ENCODE data around the gene PRKAR2A. TPM values are rescaled to one million over a fixed set of nuclear protein-coding genes. Genes with fewer than 3 reads are reported as not detected.
"Not testable (repeated sequence)": the region's sequence is repeated elsewhere in the genome, so short reads cannot be mapped to it uniquely, and the experiment has no call there.

The PRKAR2A gene
- total RNA-seq, 1 donor from 2014 or later: 24.3 TPM

DNA sequence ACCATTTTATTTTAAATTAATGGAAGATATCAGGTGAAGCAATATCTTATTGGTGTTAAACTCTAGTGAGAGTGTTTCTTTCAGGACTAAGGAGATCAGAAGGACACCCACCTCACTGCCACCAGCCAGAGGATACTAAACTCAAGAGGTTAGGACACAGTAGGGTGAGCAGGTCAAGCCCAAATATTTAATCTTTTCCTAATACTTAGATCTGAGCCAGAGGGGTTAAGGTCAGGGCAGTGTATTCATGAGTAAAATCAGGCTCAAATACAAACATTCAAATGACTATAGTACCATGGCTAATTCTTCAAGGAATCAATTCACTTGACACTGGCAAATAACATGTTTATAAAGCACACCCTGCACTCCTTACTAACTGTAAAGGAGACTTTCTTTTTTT is 65.6 kb downstream of the PRKAR2A start:
- no peak for DNase-seq (ENCODE audit: low spot score)

DNA sequence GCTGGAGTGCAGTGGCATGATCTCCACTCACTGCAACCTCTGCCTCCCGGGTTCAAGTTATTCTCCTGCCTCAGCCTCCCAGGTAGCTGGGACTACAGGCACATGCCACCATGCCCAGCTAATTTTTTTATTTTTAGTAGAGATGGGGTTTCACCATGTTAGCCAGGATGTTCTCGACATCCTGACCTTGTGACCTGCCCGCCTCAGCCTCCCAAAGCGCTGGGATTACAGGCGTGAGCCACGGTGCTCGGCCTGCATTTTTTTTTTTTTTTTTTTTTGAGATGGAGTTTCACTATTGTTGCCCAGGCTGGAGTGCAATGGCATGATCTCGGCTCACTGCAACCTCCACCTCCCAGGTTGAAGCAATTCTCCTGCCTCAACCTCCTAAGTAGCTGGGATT is 69.1 kb downstream of the PRKAR2A start:
- not testable (repeated sequence) for DNase-seq (ENCODE audit: low spot score)

DNA sequence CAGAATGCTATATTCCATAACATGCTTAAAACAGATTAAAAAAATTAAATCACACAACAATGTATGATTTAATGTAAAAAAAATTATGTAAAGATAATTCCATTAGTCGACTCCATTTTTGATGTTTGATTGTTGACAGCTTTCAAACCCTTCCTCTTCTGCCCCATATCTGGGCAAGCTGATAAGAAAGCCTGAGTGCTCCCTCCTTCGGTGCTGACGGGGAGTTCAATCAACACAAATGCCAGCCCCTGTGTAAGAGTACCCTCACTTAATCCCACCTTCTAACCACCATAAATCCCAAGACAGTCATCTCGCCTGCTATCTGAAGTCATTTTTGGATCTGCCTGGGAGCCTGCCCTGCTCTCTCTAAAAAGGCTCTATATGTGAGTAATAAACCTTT is 70.8 kb downstream of the PRKAR2A start:
- DNase-seq (ENCODE audit: low spot score): no peak

DNA sequence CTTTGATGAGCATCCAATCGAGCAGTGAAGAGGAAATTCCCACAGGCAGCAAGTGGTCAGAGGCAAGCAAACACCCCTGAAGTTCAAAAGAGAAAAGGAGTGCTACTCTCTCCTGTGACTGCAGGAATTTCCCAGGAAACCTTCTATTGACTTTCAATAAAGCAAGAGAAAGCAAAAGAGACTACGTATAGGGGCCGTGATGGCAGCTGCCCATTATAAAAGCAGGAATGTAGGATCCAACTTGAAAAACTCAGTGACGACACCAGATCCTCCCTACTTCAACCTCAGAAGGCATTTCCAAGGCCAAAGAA is 77.5 kb downstream of the PRKAR2A start:
- no peak for DNase-seq (ENCODE audit: low spot score)

DNA sequence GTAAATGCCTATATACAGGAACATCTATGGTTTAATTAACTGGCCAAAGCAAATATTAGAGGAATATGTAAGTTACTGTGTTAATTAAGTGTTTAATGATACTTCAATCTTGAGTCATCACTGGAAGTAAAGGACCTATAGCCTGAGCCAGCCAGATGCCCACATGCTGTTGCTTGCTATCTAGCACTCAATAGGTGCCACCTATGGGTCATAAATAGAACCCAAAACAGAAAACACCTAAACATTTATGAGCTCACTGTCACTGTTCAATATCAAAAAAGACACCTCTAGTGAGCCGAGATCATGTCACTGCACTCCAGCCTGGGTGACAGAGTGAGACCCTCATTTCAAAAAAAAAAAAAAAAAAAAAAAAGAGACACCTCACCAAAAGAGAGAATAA is 82.3 kb downstream of the PRKAR2A start:
- no peak for DNase-seq (ENCODE audit: low spot score)

DNA sequence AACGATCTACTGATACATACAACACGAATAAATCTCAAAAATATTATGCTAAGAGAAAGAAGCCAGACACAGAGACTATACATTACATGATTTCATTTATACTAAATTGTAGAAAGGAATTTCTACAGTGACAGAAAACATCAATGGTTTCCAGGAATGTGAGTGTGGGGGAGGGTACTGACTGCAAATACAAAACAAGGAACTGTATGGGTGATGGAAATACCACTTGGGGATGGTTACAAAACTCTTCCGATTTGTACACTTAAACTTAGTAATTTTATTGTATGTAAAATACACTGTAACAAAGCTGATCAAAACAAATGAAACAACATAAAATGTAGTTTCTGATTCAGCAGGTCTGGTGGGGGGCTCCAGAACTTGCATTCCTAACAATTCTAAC is 84.9 kb downstream of the PRKAR2A start:
- no peak for DNase-seq (ENCODE audit: low spot score)

DNA sequence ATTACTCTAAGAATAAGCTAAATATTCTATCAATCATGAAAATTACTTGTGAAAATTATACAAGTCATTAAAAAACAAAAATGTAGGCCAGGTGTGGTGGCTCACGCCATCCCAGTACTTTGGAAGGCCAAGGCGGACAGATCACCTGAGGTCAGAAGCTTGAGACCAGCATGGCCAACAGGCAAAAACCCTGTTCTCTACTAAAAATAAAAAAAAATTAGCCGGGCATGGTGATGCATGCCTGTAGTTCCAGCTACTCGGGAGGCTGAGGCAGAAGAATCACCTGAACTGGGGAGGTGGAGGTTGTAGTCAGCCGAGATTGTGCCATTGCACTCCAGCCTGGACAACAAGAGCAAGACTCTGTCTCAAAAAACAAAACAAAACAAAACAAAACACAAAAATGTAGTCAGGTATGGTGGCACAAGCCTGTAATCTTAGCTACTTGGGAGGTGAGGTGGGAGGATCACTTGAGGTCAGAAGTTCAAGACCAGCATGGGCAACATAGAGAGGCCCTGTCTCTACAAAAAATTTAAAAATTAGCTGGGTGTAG is 87.6 kb downstream of the PRKAR2A start:
- DNase-seq (ENCODE audit: low spot score): not testable (repeated sequence)

DNA sequence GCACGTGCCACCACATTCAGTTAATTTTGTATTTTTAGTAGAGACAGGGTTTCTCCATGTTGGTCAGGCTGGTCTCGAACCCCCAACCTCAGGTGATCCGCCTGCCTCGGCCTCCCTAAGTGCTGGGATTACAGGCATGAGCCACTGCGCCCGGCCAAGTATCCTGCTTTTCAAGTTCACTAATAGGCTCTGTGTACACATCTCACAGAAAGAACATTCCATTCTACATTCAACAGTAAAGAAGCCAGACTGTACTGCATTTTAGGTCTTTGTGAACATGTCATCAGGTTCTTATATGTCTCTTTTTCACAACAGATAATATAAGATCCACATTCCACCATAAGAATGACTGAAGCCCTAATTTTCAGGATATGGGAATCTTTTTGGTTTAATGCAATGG is 88.1 kb downstream of the PRKAR2A start:
- DNase-seq (ENCODE audit: low spot score): not testable (repeated sequence)

DNA sequence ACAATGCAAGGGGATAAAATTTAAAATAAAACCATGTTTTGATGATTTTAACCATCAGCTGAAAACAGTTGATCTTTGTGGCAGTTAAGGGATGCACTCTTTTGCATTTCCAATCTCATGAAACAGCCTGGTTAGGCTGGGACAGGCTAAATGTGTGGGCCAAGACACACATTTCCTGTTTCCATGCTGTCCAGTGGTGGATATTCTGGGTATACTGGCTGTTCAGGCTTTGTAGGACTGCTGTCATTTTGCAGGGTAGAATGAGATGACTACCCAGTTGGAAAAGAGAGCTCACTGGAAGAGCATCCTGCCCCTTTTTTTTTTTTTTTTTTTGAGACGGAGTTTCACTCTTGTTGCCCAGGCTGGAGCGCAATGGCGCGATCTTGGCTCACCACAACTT is 88.6 kb downstream of the PRKAR2A start:
- DNase-seq (ENCODE audit: low spot score): no peak

DNA sequence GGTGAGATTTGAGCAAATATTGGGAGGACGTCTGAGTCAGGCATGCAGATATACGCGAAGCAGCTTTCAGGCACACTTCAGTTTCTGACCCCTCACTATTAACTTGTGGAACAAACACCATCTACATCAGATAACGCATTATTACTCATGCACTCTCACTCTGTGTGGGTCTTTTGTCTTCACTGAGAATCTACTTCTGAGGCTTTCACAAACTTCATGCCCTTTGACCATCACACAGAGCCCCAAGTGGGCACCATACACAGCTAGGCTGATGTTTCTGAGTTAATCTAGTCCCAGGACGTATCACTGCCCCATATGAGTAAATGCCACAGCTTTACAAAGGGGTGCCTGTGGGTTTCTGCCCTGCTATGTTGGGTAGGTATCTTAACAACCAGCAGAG is 91.0 kb downstream of the PRKAR2A start:
- DNase-seq (ENCODE audit: low spot score): no peak

DNA sequence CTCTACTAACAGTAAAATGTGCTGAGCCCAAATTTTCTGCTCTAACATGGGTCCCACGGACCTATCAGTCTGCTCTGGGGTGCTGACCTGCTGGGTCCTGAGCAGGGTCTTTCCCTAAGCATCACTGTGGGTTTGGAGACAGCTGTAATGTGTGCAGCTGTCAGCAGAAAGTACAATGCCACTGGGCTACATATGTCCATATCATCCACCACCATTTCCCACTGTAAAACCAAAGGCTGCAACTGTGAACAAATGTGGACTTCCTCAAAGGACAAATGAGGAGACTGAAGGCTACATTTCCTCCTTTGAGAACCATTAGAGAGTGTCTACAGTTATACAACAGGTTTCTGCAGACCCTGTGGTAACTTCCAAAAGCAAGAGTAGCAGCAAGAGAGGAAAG is 96.8 kb downstream of the PRKAR2A start:
- DNase-seq (ENCODE audit: low spot score): peak; percentile 13

DNA sequence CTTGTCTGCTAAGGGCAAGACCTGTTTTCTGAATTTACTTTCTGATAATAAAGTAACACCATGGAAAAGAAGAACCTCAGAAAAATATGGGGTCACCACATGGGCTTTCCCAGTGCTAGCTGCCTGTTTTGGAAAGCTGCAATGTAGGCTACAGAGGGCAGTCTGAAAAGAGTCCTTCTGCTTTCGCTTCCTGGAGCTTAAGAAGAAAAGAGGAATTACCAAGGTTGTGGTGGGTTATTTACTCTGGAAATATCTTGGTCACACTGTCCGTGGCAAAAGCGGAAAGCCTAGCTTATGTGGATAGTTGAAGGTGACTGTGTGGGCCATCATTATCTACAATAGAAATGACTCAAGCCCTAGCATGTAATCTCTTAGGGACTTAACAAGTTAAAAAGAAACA is 98.9 kb downstream of the PRKAR2A start:
- peak; percentile 29 for DNase-seq (ENCODE audit: low spot score)

DNA sequence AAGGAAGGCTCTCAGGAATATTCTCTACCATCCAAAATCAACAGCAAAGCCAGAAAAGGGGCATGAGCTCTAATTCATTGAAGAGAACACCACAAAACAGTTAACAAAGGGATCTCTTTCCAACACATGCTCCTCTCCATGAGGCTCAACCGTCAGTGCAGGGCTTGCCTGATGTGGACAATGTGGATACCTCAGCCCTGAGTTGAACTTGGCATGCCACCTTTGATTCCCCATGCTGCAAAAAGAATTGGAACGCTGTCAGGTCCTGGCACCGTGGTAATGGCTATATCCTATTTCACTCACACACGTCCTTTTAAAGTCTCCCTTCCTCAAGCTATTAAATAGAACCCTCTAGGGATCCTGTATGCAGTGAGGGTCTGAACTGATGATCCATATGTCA is 100.0 kb downstream of the PRKAR2A start:
- DNase-seq (ENCODE audit: low spot score): no peak

DNA sequence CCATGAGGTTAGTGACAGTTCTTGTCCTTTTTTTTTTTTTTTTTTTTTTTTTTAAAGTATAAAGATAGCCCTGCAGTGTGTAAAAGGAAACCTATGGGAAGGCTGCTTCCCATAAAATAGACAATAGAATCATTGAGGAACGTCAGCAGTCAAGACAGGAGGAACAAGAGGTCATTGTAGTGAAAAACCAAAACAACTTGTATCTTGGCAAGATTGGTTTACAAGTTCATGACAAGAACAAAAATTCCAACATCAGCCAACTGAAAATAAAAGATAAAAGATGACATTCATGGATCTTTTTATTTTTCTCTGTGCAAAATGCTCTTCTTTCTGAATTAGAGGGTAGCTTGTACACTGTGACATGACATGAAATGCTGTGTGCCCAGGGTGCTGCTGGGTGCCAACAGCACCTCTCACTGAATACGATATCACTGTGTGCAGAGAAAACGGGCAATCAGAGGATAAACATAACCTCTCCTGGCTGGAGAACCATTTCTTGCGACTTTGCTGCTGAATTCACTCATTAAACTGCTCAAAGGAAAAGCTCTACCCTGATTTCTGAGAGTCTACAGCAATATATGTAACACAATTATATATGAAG is 100.6 kb downstream of the PRKAR2A start:
- DNase-seq (ENCODE audit: low spot score): no peak

DNA sequence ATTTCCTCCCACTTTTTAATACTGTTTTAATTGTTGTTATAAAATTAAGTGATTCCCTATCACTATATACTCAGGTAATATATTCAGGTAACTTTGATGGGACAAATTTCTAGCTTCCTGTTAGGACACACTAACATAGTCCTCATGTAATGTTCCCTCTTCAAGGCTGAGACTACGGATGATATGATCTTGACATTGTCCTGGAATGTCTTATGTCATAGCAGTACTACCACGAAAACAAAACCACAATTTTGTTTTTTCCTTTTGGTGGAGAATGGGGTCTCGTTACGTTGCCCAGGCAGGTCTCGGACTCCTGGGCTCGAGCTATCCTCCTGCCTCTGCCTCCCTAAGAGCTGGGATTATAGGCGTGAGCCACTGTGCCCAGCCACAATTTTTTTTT is 103.9 kb downstream of the PRKAR2A start:
- DNase-seq (ENCODE audit: low spot score): no peak

DNA sequence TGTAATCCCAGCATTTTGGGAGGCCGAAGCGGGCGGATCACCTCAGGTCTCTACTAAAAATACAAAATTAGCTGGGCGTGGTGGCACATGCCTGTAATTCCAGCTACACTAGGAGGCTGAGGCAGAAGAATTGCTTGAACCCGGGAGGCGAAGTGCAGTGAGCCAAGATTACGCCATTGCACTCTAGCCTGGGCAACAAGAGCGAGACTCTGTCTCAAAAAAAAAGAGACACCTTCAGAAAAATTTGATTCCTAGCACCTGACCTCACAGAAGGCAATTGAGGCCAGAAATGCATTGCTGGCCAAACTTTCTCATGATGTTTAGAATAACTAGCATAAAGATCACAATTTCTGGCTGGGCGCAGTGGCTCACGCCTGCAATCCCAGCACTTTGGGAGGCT is 106.4 kb downstream of the PRKAR2A start:
- not testable (repeated sequence) for DNase-seq (ENCODE audit: low spot score)

DNA sequence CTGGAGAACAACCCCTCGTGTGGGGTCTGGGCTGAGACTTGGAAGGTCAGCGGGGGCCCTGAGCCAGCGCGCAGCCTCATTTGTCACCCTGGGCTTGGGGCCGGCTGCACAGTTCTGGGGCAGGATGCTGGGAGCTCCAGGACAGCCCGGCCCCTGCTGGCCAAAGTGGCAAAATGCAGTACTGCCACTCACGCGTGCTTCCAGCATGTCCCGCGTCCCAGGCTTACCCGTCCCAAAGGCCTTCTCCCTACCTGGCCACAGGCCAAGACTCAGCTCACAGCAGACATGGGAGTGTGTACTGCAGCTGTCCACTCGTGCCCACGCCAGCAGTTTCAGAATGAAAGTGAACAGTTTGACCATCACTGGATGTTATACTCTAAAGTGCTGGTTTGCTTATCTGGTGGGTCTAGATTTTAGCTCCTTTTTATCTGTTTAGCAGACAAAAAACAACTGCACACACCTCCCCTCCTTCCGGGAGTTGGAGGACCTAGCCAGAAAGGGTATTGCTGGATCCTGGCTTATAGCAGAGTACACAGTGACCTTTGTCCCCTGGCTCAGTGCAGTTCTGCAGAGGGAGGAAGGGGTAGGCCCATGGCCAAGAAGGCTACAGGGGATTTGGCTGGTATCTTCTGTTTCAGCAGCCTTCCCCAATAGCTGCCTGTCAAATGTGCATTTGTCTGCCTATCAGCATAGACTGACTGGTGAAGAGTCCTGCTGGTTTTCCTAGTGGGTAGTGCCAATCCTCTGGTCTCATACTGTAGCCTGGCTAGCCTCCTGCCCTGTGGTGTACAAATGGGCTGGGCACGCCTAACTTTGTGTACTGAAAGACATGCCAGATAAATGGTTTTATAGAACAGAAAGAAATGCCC is 107.5 kb downstream of the PRKAR2A start:
- peak; percentile 76 for DNase-seq (ENCODE audit: low spot score)

DNA sequence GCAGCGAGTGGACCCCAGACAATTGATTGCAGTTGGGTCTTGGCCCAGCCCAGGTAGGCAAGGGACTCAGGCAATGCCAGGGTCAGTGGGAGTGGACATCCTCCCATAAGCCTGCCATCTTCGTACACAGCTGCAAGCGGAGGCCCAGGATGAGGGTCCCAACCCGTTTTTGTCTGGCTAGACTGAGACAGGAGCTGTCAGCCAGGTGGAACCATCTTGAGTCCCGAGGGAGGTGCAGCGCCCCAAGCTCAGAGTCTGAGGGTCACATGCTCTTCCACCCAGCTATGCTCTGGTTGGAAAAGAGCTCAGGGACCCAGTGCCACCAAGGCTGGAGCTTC is 108.1 kb downstream of the PRKAR2A start:
- no peak for DNase-seq (ENCODE audit: low spot score)

DNA sequence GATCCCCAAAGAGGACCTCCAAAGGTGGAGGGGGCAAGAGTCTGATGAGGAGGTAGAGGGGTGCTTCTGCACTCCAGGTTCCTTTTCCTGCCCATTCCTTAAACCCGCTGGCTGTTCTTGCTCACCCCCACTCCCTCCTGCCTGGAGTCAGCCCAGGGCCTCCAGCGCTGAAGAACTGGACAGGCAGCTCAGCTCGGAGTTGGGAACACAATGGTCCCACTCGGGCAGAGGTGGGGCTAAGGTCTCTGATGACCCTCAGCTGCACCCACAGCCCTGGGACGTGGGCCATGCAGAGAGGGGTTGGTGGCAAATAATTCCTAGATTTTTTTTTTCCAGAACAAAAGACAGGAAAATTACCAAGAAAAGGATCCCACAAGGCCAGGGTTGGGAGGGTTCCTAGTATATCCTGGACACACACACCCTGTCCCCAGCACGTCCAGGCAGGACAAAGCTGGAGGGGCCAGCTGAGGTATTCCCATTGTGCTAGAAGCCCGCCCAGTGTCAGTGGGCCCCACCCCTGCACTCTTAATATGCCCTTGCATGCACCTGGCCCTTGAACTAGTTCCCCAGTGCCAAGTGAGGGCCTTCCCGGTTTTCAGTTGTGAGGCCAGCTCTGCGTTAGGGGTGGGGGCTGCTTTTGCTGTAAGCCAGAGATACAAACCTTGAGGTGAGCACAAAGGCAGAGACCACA is 108.6 kb downstream of the PRKAR2A start:
- no peak for DNase-seq (ENCODE audit: low spot score)

DNA sequence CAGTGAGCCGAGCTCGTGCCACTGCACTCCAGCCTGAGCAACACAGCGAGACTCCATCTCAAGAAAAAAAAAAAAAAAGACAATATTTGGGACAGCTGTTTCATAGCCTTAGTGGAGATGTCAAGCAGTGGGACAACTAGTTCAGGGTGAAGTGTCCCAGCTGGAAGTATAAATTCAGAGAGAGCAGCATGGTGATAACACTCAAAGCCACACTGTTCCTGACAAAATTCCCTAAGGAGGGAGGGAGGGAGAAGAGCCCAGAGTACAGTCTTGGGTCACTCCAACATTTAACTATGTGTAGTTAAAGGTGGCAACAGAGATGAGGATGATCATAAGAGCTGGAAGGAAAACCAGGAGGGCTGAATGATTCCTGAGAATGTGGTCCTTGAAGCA is 109.5 kb downstream of the PRKAR2A start:
- no peak for DNase-seq (ENCODE audit: low spot score)

DNA sequence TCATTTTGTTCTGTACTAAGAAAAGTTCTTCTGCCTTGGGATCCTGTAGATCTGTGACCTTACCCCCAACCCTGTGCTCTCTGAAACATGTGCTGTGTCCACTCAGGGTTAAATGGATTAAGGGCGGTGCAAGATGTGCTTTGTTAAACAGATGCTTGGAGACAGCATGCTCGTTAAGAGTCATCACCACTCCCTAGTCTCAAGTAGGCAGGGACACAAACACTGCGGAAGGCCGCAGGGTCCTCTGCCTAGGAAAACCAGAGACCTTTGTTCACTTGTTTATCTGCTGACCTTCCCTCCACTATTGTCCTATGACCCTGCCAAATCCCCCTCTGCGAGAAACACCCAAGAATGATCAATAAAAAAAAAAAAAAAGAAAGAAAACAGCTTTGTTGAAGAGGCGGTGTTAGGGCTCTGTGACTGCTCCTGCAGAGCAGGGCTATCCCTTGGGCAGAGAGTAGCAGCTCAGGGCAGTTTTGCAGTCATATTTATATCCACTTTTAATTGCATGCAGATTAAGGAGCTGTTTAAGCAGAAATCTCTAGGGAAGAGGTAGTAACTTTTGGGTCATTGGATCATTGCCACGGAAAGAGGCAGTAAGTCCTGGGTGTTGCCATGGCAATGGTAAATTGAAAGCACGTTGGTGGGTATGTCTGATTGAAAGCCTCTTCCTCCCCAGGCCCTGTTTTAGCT is 112.5 kb downstream of the PRKAR2A start:
- DNase-seq (ENCODE audit: low spot score): not testable (repeated sequence)

DNA sequence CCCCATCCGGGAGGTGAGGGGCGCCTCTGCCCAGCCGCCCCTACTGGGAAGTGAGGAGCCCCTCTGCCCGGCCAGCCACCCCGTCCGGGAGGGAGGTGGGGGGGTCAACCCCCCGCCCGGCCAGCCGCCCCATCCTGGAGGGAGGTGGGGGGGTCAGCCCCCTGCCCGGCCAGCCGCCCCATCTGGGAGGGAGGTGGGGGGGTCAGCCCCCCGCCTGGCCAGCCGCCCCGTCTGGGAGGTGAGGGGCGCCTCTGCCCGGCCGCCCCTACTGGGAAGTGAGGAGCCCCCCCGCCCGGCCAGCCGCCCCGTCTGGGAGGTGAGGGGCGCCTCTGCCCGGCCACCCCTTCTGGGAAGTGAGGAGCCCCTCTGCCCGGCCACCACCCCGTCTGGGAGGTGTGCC is 113.1 kb downstream of the PRKAR2A start:
- DNase-seq (ENCODE audit: low spot score): not testable (repeated sequence)
